CD4-positive, alpha-beta T cell treated with Interleukin-6 at 100 ng/mL for 8 hours (primary cell): ENCODE measurements around the gene TFRC.
"Not testable (repeated sequence)": the region's sequence is repeated elsewhere in the genome, so short reads cannot be mapped to it uniquely, and the experiment has no call there.

Source experiments
- DNase-seq: peaks from one replicate; pipeline ENCODE4 v3.0.0-alpha.2; 2020; ENCODE audit warnings: mixed read lengths, low spot score

Gene TFRC

GRCh38 chr3:196004359-196005052, 77.4 kb downstream of the TFRC start:
- not testable (repeated sequence) for DNase-seq

- no peak for DNase-seq
These were observed 78.3 kb downstream of the TFRC start for GRCh38 chr3:196003611-196004010.

DNA sequence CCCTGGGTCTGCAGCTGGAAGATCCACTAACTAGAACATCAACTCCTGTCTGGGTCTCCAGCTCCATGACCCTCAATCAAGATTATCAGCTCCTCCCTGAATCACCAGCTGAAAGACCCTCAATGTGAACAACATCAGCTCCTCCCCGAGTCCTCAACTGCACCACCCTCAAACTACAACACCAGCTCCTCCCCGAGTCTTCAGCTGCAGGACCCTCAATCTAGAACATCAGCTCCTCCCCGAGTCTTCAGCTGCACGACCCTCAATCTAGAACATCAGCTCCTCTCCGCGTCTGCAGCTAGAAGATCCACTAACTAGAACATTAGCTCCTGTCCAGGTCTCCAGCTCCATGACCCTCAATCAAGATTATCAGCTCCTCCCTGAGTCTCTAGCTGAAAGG, 79.2 kb downstream of the TFRC start:
- not testable (repeated sequence) for DNase-seq

DNA sequence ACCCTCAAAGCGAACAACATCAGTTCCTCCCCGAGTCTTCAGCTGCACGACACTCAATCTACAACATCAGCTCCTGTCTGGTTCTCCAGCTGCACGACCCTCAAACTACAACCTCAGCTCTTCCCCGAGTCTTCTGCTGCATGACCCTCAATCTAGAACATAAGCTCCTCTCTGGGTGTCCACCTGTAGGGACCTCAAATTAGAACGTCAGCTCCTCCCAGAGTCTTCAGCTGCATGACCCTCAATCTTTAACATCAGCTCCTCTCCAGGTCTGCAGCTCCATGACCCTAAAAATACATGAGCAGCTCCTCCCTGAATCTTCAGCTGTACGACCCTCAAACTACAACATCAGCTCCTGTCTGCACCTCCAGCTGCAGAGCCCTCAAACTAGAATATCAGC, 80.7 kb downstream of the TFRC start:
- not testable (repeated sequence) for DNase-seq

DNA sequence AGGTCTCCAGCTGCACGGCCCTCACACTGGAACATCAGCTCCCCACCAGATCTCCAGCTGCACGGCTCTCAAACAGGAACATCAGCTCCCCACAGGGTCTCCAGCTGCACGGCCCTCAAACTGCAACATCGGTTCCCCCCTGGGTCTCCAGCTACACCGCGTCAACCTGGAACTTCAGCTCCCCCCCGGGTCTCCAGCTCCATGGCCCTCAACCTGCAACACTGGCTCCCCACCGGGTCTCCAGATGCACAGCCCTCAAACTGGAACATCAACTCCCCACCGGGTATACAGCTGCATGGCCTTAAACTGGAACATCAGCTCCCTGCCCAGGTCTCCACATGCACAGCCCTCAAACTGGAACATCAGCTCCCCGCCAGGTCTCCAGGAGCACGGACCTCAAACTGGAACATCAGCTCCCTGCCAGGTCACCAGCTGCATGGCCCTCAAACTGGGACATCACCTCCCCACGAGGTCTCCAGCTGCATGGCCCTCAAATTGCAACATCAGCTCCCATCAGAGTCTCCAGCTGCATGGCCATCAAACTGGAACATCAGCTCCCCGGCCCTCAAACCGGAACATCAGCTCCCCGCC, 81.4 kb downstream of the TFRC start:
- not testable (repeated sequence) for DNase-seq

DNA sequence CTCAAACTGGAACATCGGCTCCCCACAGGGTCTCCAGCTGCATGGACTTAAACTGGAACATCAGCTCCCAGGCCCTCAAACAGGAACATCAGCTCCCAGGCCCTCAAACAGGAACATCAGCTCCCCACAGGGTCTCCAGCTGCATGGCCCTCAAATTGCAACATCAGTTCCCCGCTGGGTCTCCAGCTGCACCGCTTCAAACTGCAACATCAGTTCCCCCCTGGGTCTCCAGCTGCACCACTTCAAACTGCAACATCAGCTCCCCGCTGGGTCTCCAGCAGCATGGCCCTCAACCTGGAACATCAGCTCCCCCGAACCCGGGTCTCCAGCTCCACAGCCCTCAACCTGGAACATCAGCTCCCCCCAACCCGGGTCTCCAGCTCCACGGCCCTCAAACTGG, 82.0 kb downstream of the TFRC start:
- no peak for DNase-seq
